HG02973 (cell line): ENCODE measurements around the gene LYSMD4.

Source experiments
- ATAC-seq: cut with Tn5 transposase; IDR thresholded peaks from one replicate; pipeline ENCODE4 v1.9.1; 2021; ENCODE audit warnings: moderate library complexity; ENCODE audit not compliant: unreplicated experiment

The LYSMD4 gene

GRCh38 chr15:99706557-99707303 is 26.5 kb downstream of the LYSMD4 start:
- ATAC-seq = no peak

GRCh38 chr15:99704444-99704838 is 28.8 kb downstream of the LYSMD4 start:
- ATAC-seq = peak; percentile 61

- peak; percentile 52 for ATAC-seq
These were observed 29.4 kb downstream of the LYSMD4 start for GRCh38 chr15:99703603-99704443.

GRCh38 chr15:99702895-99703602 is 30.2 kb downstream of the LYSMD4 start:
- ATAC-seq = no peak

- ATAC-seq = no peak
These were observed 37.1 kb downstream of the LYSMD4 start for GRCh38 chr15:99696096-99696495.

- ATAC-seq = no peak
These were observed 40.4 kb downstream of the LYSMD4 start for GRCh38 chr15:99692825-99693224.

GRCh38 chr15:99686290-99686689 is 46.9 kb downstream of the LYSMD4 start:
- ATAC-seq = no peak

GRCh38 chr15:99683000-99683670 is 50.1 kb downstream of the LYSMD4 start:
- no peak for ATAC-seq

- no peak for ATAC-seq
These were observed 50.8 kb downstream of the LYSMD4 start for GRCh38 chr15:99682455-99682854.

- ATAC-seq = no peak
These were observed 51.2 kb downstream of the LYSMD4 start for GRCh38 chr15:99681990-99682389.

- ATAC-seq = no peak
These were observed 53.0 kb downstream of the LYSMD4 start for GRCh38 chr15:99680276-99680675.

- ATAC-seq = peak; percentile 75
These were observed 55.6 kb downstream of the LYSMD4 start for GRCh38 chr15:99677540-99678134.
